Activated CD4-positive, alpha-beta T cell treated with anti-CD3 and anti-CD28 coated beads, Interleukin-2, amount 50 U/mL, for 48 hours (primary cell): ENCODE data around the gene SETD3.

Source experiments
- DNase-seq, 2 experiments: peaks; one replicate each; pipeline ENCODE4 v3.0.0-alpha.2; 2020

SETD3 gene

GRCh38 chr14:99387880-99388279 is 92.8 kb downstream of the SETD3 start:
- DNase-seq, result no peak

GRCh38 chr14:99384450-99385417 is 95.9 kb downstream of the SETD3 start:
- no peak for DNase-seq

- DNase-seq, result no peak
These were observed 96.9 kb downstream of the SETD3 start for GRCh38 chr14:99383472-99384449.

GRCh38 chr14:99382781-99383471 is 97.7 kb downstream of the SETD3 start:
- DNase-seq, result no peak

- no peak for DNase-seq
These were observed 98.6 kb downstream of the SETD3 start for GRCh38 chr14:99382071-99382470.

GRCh38 chr14:99381688-99382060 is 99.0 kb downstream of the SETD3 start:
- DNase-seq, result no peak

GRCh38 chr14:99380991-99381687 is 99.5 kb downstream of the SETD3 start:
- DNase-seq, result no peak

- no peak for DNase-seq
These were observed 100.3 kb downstream of the SETD3 start for GRCh38 chr14:99380402-99380801.

- no peak for DNase-seq
These were observed 101.9 kb downstream of the SETD3 start for GRCh38 chr14:99378782-99379214.

- DNase-seq, result no peak
These were observed 102.7 kb downstream of the SETD3 start for GRCh38 chr14:99377951-99378350.

GRCh38 chr14:99374964-99375363 is 105.7 kb downstream of the SETD3 start:
- no peak for DNase-seq

- no peak for DNase-seq
These were observed 116.9 kb downstream of the SETD3 start for GRCh38 chr14:99363616-99364290.

GRCh38 chr14:99363051-99363450 is 117.6 kb downstream of the SETD3 start:
- DNase-seq, result no peak

GRCh38 chr14:99361596-99362215 is 119.0 kb downstream of the SETD3 start:
- no peak for DNase-seq

- no peak for DNase-seq
These were observed 119.7 kb downstream of the SETD3 start for GRCh38 chr14:99360774-99361595.

GRCh38 chr14:99359906-99360305 is 120.8 kb downstream of the SETD3 start:
- no peak for DNase-seq

- no peak for DNase-seq
These were observed 122.7 kb downstream of the SETD3 start for GRCh38 chr14:99357916-99358390.

GRCh38 chr14:99357151-99357915 is 123.3 kb downstream of the SETD3 start:
- no peak for DNase-seq

GRCh38 chr14:99356031-99356608 is 124.5 kb downstream of the SETD3 start:
- no peak for DNase-seq
